Colonic mucosa (tissue), 4 donors: ENCODE results near the gene ZNF385C. TPM values are rescaled to one million over a fixed set of nuclear protein-coding genes. Genes with fewer than 3 reads are reported as not detected.
"Not testable (repeated sequence)": the region's sequence is repeated elsewhere in the genome, so short reads cannot be mapped to it uniquely, and the experiment has no call there.

Experiments used
- DNase-seq: peaks from one replicate; pipeline ENCODE4 v3.0.0-alpha.2; 2020
- H3K27ac ChIP-seq: fragments of 200-600 bp; one replicate; pipeline ENCODE4 v1.8.0; 2021
- H3K27me3 ChIP-seq: fragments of 200-600 bp; one replicate; pipeline ENCODE4 v1.8.0; 2021
- H3K36me3 ChIP-seq: fragments of 200-600 bp; one replicate; pipeline ENCODE4 v1.8.0; 2021
- H3K4me1 ChIP-seq: fragments of 200-600 bp; one replicate; pipeline ENCODE4 v1.8.0; 2021; ENCODE audit warnings: mild to moderate bottlenecking
- H3K4me3 ChIP-seq: fragments of 200-600 bp; one replicate; pipeline ENCODE4 v1.8.0; 2021
- H3K9ac ChIP-seq, 2 donors: one replicate each; pipeline ENCODE4 v1.7.0; 2013; ENCODE audit warnings: control low read depth in 2 of 2, low read depth in 2 of 2, low read length in 2 of 2
- H3K9me3 ChIP-seq: fragments of 200-600 bp; one replicate; pipeline ENCODE4 v1.8.0; 2021
- CTCF ChIP-seq: fragments of 200-600 bp; IDR thresholded peaks from one replicate; pipeline ENCODE4 v1.8.0; 2022; ENCODE audit warnings: antibody characterized with exemption, mild to moderate bottlenecking
- intact Hi-C: fragments of 100-400 bp; cut with DNase I; formaldehyde crosslinking; loops from one replicate; pipeline ENCODE4 v1.14.1; 2022
- total RNA-seq, 2 donors: library from RNA; stranded (reverse); fragmentation: NEBNext Ultra II Directional in 1 of 2; extraction: Animal tissue kit (Norgen Biotek cat#: 25700) in 1 of 2; gene quantifications; one replicate each; pipeline ENCODE4 v1.2.1, GENCODE V29; 2021
- donor health status: healthy.
- donor health status: DM: no; HTN: no; CAD: no.
- donor health status: DM: no; HTN: no; CAD: no.

ZNF385C gene
- total RNA-seq, 2 donors from 2014 or later = 0.20 to 0.32 TPM

- no peak for DNase-seq
- peaks cover 14% of the 10 kb centered on the region for H3K36me3 ChIP-seq
- H3K9me3 ChIP-seq = no peaks in the 10 kb centered on the region
- H3K4me3 ChIP-seq = no peak overlapping the region
- H3K27me3 ChIP-seq = no peaks in the 10 kb centered on the region
- H3K27ac ChIP-seq = no peak overlapping the region
- TF ChIP-seq CTCF = no peak
- H3K4me1 ChIP-seq = peaks cover 13% of the 10 kb centered on the region
- intact Hi-C loops = loop anchor here (5.0 kb wide), 2 partner anchors 75 to 90 kb away; no protein-coding TSS in a partner anchor
- no peak overlapping the region for H3K9ac ChIP-seq
These were observed 71.2 kb downstream of the ZNF385C start for GRCh38 chr17:42026857-42027589.

DNA sequence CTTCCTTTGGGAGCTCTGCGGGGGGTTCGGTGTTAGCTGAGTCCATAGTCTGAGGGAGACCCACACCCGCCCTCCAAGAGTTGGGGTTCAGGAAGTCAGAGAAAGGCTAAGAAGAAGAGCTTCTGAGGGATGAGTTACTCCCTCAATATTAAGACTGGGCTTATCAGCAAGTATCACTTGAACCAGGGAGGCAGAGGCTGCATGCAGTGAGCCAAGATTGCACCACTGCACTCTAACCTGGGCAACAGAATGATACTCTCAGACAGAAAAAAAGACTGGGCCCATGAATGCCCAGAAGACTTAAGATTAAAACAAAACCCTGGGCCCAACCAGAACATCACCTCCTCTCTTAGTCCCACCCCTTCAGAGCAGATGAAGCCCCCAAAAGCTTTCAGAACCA lies 72.3 kb downstream of the ZNF385C start:
- Histone ChIP-seq H3K27ac (no peak overlapping the region), H3K27me3 (no peaks in the 10 kb centered on the region), H3K4me1 (peaks cover 16% of the 10 kb centered on the region), H3K4me3 (no peak overlapping the region), H3K9ac (no peak overlapping the region), H3K36me3 (peaks cover 14% of the 10 kb centered on the region), H3K9me3 (no peaks in the 10 kb centered on the region)
- TF ChIP-seq CTCF = no peak
- intact Hi-C loops = loop anchor here (2.0 to 5.0 kb wide), 3 partner anchors 61 to 91 kb away; no protein-coding TSS in a partner anchor
- no peak for DNase-seq

DNA sequence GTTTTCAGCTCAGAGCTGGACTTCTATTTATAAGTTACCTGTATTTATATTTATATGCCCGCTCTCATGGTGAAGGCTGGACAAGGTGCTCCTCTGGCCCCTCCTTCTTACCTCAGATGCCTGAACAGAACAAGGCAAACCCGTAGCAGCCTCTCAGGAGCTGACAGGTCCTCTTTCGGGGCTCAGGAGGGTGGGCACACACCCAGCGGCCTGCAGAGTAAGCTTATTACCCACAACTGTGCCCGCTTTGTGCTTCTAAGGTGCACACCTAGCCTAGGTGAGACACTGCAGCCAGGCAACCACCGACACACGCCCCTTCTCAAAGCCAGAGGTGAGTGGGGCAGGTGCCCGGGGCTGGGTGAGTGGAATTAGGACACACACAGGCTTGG lies 73.1 kb downstream of the ZNF385C start:
- Histone ChIP-seq H3K27ac (peak overlapping the region; percentile 74), H3K27me3 (no peaks in the 10 kb centered on the region), H3K4me1 (peaks cover 19% of the 10 kb centered on the region), H3K9me3 (no peaks in the 10 kb centered on the region), H3K4me3 (no peak overlapping the region), H3K36me3 (peaks cover 14% of the 10 kb centered on the region), H3K9ac (no peak overlapping the region)
- no peak for DNase-seq
- peak; percentile 4 for TF ChIP-seq CTCF
- intact Hi-C loops = loop anchor here (2.0 to 5.0 kb wide), 3 partner anchors 60 to 92 kb away; no protein-coding TSS in a partner anchor

GRCh38 chr17:42023524-42024349 lies 74.5 kb downstream of the ZNF385C start:
- peak overlapping the region in 1 of 2 donors; percentile 34 for H3K9ac ChIP-seq
- intact Hi-C loops = loop anchor here (2.0 kb wide), 1 partner anchor 59 kb away; no protein-coding TSS in a partner anchor
- DNase-seq = peak; percentile 25

GRCh38 chr17:42020845-42021244 lies 77.4 kb downstream of the ZNF385C start:
- peak overlapping the region; percentile 84 for H3K4me3 ChIP-seq
- peaks cover 14% of the 10 kb centered on the region for H3K36me3 ChIP-seq
- intact Hi-C loops, H3K27me3 ChIP-seq, H3K27ac ChIP-seq, H3K9me3 ChIP-seq, DNase-seq: not testable (repeated sequence)
- H3K4me1 ChIP-seq = peaks cover 22% of the 10 kb centered on the region
- H3K9ac ChIP-seq = peak overlapping the region; percentile 31 to 98

More at GRCh38 chr17:42023524-42024349, 74.5 kb downstream of the ZNF385C start:
- H3K36me3 ChIP-seq = peaks cover 14% of the 10 kb centered on the region
- no peak for TF ChIP-seq CTCF
- no peaks in the 10 kb centered on the region for H3K27me3 ChIP-seq
- peak overlapping the region; percentile 74 for H3K27ac ChIP-seq
- peaks cover 19% of the 10 kb centered on the region for H3K4me1 ChIP-seq
- H3K9me3 ChIP-seq = no peaks in the 10 kb centered on the region
- H3K4me3 ChIP-seq = no peak overlapping the region
